GM23248 (cell line): ENCODE data around the gene MT1F.

Experiments used
- EZH2 ChIP-seq: fragments of 200-600 bp; sonication (generic); IDR thresholded peaks from 2 replicates; pipeline ENCODE4 v1.6.1; 2018; ENCODE audit warnings: antibody characterized with exemption, mild to moderate bottlenecking; ENCODE audit not compliant: insufficient read depth, poor library complexity, severe bottlenecking
- EZH2phosphoT487 ChIP-seq: fragments of 200-600 bp; sonication (generic); IDR thresholded peaks from 2 replicates; pipeline ENCODE4 v1.6.1; 2018; ENCODE audit warnings: antibody characterized with exemption, moderate library complexity, mild to moderate bottlenecking, low read depth; ENCODE audit not compliant: insufficient read depth

DNA sequence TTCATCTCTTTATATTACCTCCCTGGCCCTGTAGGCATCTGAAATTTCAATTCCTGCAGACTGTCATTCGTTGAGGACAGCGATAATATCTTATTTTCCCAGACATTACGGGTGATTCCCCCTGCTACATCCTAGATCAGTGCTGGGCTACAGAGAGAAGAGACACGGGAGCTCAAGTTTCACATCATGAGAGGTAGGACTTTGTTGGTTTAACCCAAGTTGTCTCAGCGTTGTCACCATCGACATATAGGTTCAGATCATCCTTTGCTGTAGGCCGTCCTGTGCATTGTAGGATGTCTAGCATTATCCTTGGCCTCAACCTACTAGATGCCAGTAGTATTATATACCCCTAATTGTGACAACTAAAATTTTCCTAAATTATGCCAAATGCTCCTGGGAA is 43.8 kb downstream of the MT1F start:
- no peak for TF ChIP-seq EZH2
- TF ChIP-seq EZH2phosphoT487, result no peak
